Liver (tissue), 9 donors: ENCODE measurements around the gene GREB1. TPM values are rescaled to one million over a fixed set of nuclear protein-coding genes. Genes with fewer than 3 reads are reported as not detected.

Experiments used
- DNase-seq: peaks from one replicate; pipeline ENCODE4 v3.0.0-alpha.2; 2017; ENCODE audit warnings: low spot score
- H3K27ac ChIP-seq, 2 donors: one replicate each; pipeline ENCODE4 v1.7.0; 2013; ENCODE audit warnings: inconsistent platforms in 2 of 2, low read length in 2 of 2, control low read depth in 1 of 2, low read depth in 1 of 2, mild to moderate bottlenecking in 1 of 2
- H3K27me3 ChIP-seq, 4 donors: one replicate each; pipeline versions ENCODE4 v1.6.1 to v1.7.0; 2013; ENCODE audit warnings: low read length in 3 of 4, inconsistent platforms in 1 of 4, mild to moderate bottlenecking in 1 of 4, moderate library complexity in 1 of 4; ENCODE audit not compliant: control insufficient read depth in 4 of 4, insufficient read depth in 4 of 4
- H3K36me3 ChIP-seq, 4 donors: one replicate each; pipeline versions ENCODE4 v1.6.1 to v1.7.0; 2013; ENCODE audit warnings: low read length in 3 of 4, mild to moderate bottlenecking in 3 of 4, low read depth in 1 of 4, moderate library complexity in 1 of 4; ENCODE audit not compliant: control insufficient read depth in 4 of 4, insufficient read depth in 3 of 4
- H3K4me1 ChIP-seq, 4 donors: one replicate each; pipeline versions ENCODE4 v1.6.1 to v1.7.0; 2013; ENCODE audit warnings: low read length in 3 of 4, mild to moderate bottlenecking in 3 of 4, moderate library complexity in 1 of 4; ENCODE audit not compliant: control insufficient read depth in 4 of 4, insufficient read depth in 4 of 4
- H3K4me3 ChIP-seq, 3 donors: one replicate each; pipeline versions ENCODE4 v1.6.1 to v1.7.0; 2013; ENCODE audit warnings: low read length in 3 of 3, control low read depth in 1 of 3, low read depth in 1 of 3, mild to moderate bottlenecking in 1 of 3
- H3K9ac ChIP-seq, 2 donors: one replicate each; pipeline ENCODE4 v1.7.0; 2013; ENCODE audit warnings: low read length in 2 of 2, mild to moderate bottlenecking in 2 of 2, moderate library complexity in 2 of 2, control low read depth in 1 of 2, low read depth in 1 of 2
- H3K9me3 ChIP-seq, 4 donors: one replicate each; pipeline versions ENCODE4 v1.6.1 to v1.7.0; 2013; ENCODE audit warnings: low read length in 3 of 4; ENCODE audit not compliant: control insufficient read depth in 4 of 4
- EGR1 ChIP-seq, 2 donors: IDR thresholded peaks; 2 replicates each; pipeline ENCODE4 v1.6.1; 2016 to 2018; ENCODE audit warnings: antibody characterized with exemption in 2 of 2, low read depth in 2 of 2
- FOXA1 ChIP-seq: IDR thresholded peaks from 2 replicates; pipeline ENCODE4 v1.6.1; 2016; ENCODE audit warnings: antibody characterized with exemption
- FOXA2 ChIP-seq: IDR thresholded peaks from 2 replicates; pipeline ENCODE4 v1.6.1; 2016; ENCODE audit warnings: antibody characterized with exemption
- GABPA ChIP-seq, 2 donors: IDR thresholded peaks in 1 of 2; conservative IDR thresholded peaks in 1 of 2; 2 replicates each; pipeline ENCODE4 v1.6.1; 2016; ENCODE audit warnings: antibody characterized with exemption in 2 of 2, mild to moderate bottlenecking in 1 of 2, moderate library complexity in 1 of 2
- HNF4A ChIP-seq, 2 donors: conservative IDR thresholded peaks; 2 replicates each; pipeline ENCODE4 v1.6.1; 2016; ENCODE audit warnings: antibody characterized with exemption in 2 of 2, mild to moderate bottlenecking in 2 of 2
- HNF4G ChIP-seq: IDR thresholded peaks from 2 replicates; pipeline ENCODE4 v1.6.1; 2016; ENCODE audit warnings: antibody characterized with exemption
- JUND ChIP-seq, 2 donors: IDR thresholded peaks; 2 replicates each; pipeline ENCODE4 v1.6.1; 2016; ENCODE audit warnings: antibody characterized with exemption in 2 of 2
- NR2F2 ChIP-seq: IDR thresholded peaks from 2 replicates; pipeline ENCODE4 v1.6.1; 2016; ENCODE audit warnings: antibody characterized with exemption
- RAD21 ChIP-seq, 2 donors: IDR thresholded peaks; 2 replicates each; pipeline ENCODE4 v1.6.1; 2016; ENCODE audit warnings: antibody characterized with exemption in 2 of 2, mild to moderate bottlenecking in 2 of 2
- RXRA ChIP-seq, 2 donors: IDR thresholded peaks; 2 replicates each; pipeline ENCODE4 v1.6.1; 2017 to 2018; ENCODE audit warnings: antibody characterized with exemption in 2 of 2, mild to moderate bottlenecking in 1 of 2
- SP1 ChIP-seq: IDR thresholded peaks from 2 replicates; pipeline ENCODE4 v1.6.1; 2018; ENCODE audit warnings: antibody characterized with exemption, mild to moderate bottlenecking
- TAF1 ChIP-seq: conservative IDR thresholded peaks from 2 replicates; pipeline ENCODE4 v1.6.1; 2016; ENCODE audit warnings: antibody characterized with exemption, mild to moderate bottlenecking
- YY1 ChIP-seq: IDR thresholded peaks from 2 replicates; pipeline ENCODE4 v1.6.1; 2016; ENCODE audit warnings: antibody characterized with exemption, mild to moderate bottlenecking
- WGBS: extraction: QIAGEN DNeasy Blood & Tissue Kit; methylation state at CpG from one replicate; pipeline ENCODE4 v1.1.7; 2013; 5-methylcytosine and 5-hydroxymethylcytosine counted together
- polyA plus RNA-seq, 2 donors: library from polyadenylated mRNA; stranded (reverse) in 1 of 2; unstranded in 1 of 2; fragments of 200-250 nt in 1 of 2; fragments of >200 nt in 1 of 2; fragmentation: Nextera tagmentation in 1 of 2; extraction: Ambion mirVana in 1 of 2; gene quantifications; one replicate each; pipeline versions ENCODE4 v1.2.1 to v1.2.3, GENCODE V29; 2013 to 2015
- total RNA-seq, 2 donors: library from RNA; depleted of rRNA; stranded (reverse); fragments of >200 nt; gene quantifications; one replicate each; pipeline ENCODE4 v1.2.3, GENCODE V29; 2014
- TF ChIP-seq, protein P1 (sequence below): IDR thresholded peaks from 2 replicates; pipeline ENCODE4 v1.6.1; 2016; ENCODE audit warnings: antibody characterized with exemption, mild to moderate bottlenecking
- TF ChIP-seq, protein P2 (sequence below): IDR thresholded peaks from 2 replicates; pipeline ENCODE4 v1.6.1; 2016; ENCODE audit warnings: antibody characterized with exemption
- TF ChIP-seq, protein P3 (sequence below): fragments of 150-350 bp; IDR thresholded peaks from 2 replicates; pipeline ENCODE4 v1.5.1; 2017; ENCODE audit warnings: improper control_type of control experiment, low read depth, low read length; ENCODE audit not compliant: missing input control
- TF ChIP-seq, protein P4 (sequence below): IDR thresholded peaks from 2 replicates; pipeline ENCODE4 v1.6.1; 2016; ENCODE audit warnings: antibody characterized with exemption
- donor health status: healthy.
- donor health status: healthy.
- donor health status: healthy.
- donor health status: healthy.
- donor health status: healthy.

Gene GREB1
- total and polyA plus RNA-seq, 4 donors, result 1.0 to 6.3 (median 3.6) TPM

DNA sequence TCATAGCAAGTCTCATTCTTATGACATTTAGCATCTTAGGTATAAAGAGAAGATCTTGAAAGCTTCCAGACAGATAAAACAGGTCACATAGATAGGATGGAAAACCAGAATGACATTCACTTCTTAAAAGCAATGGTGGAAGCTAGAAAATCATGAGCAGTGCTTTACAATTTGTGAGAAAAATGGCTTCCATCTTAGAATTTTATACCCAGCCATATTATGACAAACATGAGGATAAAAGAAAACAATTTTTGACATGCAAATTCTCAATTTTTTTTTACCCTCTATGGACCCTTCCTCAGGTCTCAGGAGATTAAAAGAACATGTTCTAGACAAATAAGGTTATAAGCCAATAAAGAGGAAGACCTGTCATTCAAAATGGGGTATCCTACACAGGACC, 129.0 kb downstream of the GREB1 start:
- H3K27ac ChIP-seq, result no peak overlapping the region
- H3K36me3 ChIP-seq, result no peaks in the 10 kb centered on the region
- no peak overlapping the region for H3K4me3 ChIP-seq
- DNase-seq, result no peak
- H3K27me3 ChIP-seq, result no peaks in the 10 kb centered on the region
- peaks cover 0 to 3% (median 2%) of the 10 kb centered on the region in 4 donors for H3K9me3 ChIP-seq
- H3K4me1 ChIP-seq, result no peaks in the 10 kb centered on the region
- TF ChIP-seq RAD21 (IDR thresholded peaks at IDR 0.05) (no peak), GABPA (IDR thresholded peaks at IDR 0.05 in 1 of 2, conservative IDR thresholded peaks at IDR 0.05 in 1 of 2) (no peak), EGR1 (IDR thresholded peaks at IDR 0.05; ENCODE audit: low read depth in 2 of 2) (no peak), SP1 (no peak), TAF1 (no peak), HNF4G (no peak), RXRA (IDR thresholded peaks at IDR 0.05) (no peak)
- TF ChIP-seq, protein P1, sequence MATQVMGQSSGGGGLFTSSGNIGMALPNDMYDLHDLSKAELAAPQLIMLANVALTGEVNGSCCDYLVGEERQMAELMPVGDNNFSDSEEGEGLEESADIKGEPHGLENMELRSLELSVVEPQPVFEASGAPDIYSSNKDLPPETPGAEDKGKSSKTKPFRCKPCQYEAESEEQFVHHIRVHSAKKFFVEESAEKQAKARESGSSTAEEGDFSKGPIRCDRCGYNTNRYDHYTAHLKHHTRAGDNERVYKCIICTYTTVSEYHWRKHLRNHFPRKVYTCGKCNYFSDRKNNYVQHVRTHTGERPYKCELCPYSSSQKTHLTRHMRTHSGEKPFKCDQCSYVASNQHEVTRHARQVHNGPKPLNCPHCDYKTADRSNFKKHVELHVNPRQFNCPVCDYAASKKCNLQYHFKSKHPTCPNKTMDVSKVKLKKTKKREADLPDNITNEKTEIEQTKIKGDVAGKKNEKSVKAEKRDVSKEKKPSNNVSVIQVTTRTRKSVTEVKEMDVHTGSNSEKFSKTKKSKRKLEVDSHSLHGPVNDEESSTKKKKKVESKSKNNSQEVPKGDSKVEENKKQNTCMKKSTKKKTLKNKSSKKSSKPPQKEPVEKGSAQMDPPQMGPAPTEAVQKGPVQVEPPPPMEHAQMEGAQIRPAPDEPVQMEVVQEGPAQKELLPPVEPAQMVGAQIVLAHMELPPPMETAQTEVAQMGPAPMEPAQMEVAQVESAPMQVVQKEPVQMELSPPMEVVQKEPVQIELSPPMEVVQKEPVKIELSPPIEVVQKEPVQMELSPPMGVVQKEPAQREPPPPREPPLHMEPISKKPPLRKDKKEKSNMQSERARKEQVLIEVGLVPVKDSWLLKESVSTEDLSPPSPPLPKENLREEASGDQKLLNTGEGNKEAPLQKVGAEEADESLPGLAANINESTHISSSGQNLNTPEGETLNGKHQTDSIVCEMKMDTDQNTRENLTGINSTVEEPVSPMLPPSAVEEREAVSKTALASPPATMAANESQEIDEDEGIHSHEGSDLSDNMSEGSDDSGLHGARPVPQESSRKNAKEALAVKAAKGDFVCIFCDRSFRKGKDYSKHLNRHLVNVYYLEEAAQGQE, result no peak
- TF ChIP-seq, protein P2, sequence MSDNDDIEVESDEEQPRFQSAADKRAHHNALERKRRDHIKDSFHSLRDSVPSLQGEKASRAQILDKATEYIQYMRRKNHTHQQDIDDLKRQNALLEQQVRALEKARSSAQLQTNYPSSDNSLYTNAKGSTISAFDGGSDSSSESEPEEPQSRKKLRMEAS, result no peak
- TF ChIP-seq, protein P3, sequence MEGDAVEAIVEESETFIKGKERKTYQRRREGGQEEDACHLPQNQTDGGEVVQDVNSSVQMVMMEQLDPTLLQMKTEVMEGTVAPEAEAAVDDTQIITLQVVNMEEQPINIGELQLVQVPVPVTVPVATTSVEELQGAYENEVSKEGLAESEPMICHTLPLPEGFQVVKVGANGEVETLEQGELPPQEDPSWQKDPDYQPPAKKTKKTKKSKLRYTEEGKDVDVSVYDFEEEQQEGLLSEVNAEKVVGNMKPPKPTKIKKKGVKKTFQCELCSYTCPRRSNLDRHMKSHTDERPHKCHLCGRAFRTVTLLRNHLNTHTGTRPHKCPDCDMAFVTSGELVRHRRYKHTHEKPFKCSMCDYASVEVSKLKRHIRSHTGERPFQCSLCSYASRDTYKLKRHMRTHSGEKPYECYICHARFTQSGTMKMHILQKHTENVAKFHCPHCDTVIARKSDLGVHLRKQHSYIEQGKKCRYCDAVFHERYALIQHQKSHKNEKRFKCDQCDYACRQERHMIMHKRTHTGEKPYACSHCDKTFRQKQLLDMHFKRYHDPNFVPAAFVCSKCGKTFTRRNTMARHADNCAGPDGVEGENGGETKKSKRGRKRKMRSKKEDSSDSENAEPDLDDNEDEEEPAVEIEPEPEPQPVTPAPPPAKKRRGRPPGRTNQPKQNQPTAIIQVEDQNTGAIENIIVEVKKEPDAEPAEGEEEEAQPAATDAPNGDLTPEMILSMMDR, result no peak
- TF ChIP-seq, protein P4, sequence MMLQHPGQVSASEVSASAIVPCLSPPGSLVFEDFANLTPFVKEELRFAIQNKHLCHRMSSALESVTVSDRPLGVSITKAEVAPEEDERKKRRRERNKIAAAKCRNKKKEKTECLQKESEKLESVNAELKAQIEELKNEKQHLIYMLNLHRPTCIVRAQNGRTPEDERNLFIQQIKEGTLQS, result no peak
- H3K9ac ChIP-seq, result no peak overlapping the region

DNA sequence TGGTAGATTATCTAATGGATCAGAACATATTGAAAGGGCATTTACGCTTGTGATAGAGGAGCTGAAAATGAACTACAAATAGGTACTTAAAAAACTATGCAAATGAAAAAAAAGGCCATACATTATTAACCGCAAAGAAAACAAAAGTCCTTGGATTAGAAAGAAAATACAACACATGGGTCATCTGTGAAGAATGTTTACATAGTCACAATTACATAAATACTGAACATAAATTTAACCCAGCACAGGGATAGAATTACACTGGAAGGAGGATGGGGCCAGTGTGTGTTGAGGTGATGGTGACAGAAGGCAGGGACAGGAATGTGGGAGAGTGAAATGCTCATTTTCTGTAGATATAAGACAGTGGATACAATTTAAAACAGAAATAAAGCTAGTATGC, 129.6 kb downstream of the GREB1 start:
- no peaks in the 10 kb centered on the region for H3K4me1 ChIP-seq
- H3K4me3 ChIP-seq, result no peak overlapping the region
- DNase-seq, result no peak
- H3K9me3 ChIP-seq, result peaks cover 0 to 3% (median 2%) of the 10 kb centered on the region in 4 donors
- H3K27ac ChIP-seq, result no peak overlapping the region
- no peaks in the 10 kb centered on the region for H3K27me3 ChIP-seq
- H3K36me3 ChIP-seq, result no peaks in the 10 kb centered on the region
- no peak overlapping the region for H3K9ac ChIP-seq
- 92% methylated on average over 2 of the region's 2 CpGs for WGBS
- TF ChIP-seq TAF1 (no peak), JUND (IDR thresholded peaks at IDR 0.05) (no peak), RAD21 (IDR thresholded peaks at IDR 0.05) (no peak), HNF4A (conservative IDR thresholded peaks at IDR 0.05) (no peak), FOXA1 (no peak), YY1 (no peak), NR2F2 (no peak), GABPA (IDR thresholded peaks at IDR 0.05 in 1 of 2, conservative IDR thresholded peaks at IDR 0.05 in 1 of 2) (no peak), HNF4G (no peak), FOXA2 (no peak), SP1 (no peak)
- TF ChIP-seq, protein P4, result no peak
- TF ChIP-seq, protein P2, result no peak
- TF ChIP-seq, protein P3, result no peak
- TF ChIP-seq, protein P1, result no peak
